Measurements from ENCODE around the gene LOC101059915.
A peak's percentile ranks its signal among the peaks of the same experiment; 100 is the strongest.
"Not testable (repeated sequence)": the region's sequence is repeated elsewhere in the genome, so short reads cannot be mapped to it uniquely, and the experiment has no call there.

The LOC101059915 gene

DNA sequence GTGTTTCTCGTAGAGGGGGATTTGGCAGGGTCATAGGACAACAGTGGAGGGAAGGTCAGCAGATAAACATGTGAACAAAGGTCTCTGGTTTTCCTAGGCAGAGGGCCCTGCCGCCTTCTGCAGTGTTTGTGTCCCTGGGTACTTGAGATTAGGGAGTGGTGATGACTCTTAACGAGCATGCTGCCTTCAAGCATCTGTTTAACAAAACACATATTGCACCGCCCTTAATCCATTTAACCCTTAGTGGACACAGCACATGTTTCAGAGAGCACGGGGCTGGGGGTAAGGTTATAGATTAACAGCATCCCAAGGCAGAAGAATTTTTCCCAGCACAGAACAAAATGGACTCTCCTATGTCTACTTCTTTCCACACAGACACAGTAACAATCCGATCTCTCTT lies 22.9 kb upstream of the LOC101059915 start:
- DNase-seq = not testable (repeated sequence)

DNA sequence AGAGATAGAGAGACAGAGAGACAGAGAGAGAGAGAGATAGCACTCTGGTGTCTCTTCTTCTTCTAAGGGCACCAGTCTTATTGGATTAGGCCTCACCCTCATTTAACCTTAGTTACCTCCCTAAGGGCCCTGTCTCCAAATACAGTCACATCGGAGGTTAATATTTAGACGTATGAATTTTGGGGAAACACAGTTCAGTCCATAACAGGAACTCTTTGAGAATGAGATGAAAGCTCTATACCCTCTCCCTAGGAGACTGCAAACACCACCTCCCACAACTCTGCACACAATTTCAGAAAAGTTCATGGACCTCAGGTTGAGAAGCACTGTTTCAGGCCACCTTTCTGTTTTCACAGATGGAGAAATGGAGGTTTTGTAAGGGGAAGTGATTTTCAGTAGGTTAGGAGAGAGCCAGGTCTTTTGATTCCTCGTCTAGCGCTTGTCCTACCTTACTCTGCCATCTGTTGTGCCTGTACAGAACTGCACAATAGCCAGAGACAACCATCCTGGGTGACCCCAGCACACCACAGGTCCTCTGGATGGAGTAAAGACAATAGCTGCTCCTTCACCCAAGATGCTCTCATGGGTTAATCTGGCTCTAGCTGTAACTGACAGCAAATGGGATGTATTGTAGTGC lies 16.9 kb upstream of the LOC101059915 start:
- peak; percentile 10 for DNase-seq

DNA sequence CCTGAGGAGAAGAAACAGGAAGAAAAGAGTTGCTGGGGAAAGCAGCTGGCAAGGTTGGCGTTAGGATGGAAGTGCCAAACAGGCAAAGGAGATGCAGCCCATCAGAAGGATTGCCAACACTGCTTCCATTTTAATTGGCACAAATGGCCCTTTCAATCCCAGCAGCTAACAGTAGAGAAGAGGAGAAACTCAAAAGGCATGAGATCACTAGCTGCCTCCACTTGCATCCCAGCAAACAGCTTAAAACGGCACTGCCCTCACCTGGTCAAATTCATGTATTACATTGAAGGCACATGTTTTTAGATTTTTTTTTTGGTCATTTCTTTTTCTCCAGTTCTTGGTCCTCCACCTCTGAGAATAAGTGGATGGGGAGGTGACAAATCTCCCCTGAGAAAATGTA lies 14.9 kb upstream of the LOC101059915 start:
- peak; percentile 25 for DNase-seq

DNA sequence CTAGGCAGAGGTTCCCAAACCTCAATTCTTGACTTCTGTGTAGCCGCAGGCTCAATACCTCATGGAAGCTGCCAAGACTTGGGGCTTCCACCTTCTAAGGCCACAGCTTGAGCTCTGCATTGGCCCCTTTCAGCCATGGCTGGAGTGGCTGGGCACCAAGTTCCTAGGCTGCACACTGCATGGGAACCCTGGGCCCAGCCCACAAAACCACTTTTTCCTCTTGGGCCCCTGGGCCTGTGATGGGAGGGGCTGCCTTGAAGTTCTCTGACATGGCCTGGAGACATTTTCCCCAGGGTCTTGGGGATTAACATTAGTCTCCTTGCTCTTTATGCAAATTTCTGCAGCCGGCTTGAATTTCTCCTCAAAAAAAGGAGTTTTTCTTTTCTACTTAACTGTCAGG lies 14.0 kb upstream of the LOC101059915 start:
- DNase-seq = no peak

DNA sequence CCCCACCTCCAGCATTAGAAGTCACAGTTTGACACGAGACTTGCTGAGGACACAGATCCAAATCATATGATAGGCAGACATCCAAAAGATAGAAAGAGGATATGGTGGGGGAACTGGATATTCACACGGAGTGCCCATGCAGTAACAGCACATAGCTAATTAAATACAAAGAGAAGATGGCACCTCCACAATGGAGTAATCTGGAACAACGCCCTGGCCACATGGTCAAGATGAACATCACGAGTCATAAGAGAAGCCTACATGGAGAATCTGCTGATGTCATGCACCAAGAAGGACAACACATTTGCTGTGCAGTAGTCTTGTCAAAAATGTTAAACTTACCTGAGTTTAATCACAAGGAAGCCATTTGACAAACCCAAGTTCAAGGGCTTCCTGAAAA lies 10.1 kb upstream of the LOC101059915 start:
- DNase-seq = no peak

DNA sequence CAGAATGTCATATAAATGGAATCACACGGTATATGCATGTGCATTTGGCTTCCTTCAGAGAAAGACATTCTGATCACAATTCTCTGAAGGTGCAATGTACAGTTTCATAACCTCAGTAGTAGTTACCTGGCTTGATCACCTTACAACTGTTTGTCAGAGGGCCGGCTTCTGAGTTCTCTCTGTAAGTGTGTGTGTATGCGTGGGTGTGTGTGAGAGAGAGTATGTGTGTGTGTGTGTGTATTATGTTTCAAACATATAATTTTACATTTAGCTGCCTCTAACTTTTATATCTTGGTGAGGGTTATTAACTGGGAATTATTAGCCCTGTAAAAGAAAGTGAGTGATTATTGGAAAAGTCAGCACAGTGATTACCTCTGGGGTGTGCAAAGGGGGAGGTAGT lies 8.0 kb upstream of the LOC101059915 start:
- DNase-seq = no peak

DNA sequence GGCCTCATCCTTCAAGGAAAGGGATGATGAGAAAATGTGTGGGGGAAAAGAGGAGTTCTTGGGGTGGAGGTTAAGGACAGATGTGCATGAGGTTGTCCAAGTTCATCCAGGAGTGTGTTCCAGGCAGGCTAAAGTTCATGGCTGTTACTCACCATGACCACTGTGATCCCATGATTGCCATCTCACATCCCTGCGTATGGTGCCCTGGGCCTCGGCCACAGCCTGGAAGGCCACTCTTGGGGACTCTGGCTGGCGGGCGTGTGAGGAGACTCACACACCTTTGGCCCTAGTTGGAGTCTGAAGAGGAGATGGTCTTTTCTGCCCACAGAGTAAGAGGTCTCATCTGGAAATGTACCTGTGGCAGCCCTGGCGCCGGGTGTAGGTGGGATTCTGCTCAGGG lies 7.4 kb upstream of the LOC101059915 start:
- no peak for DNase-seq

DNA sequence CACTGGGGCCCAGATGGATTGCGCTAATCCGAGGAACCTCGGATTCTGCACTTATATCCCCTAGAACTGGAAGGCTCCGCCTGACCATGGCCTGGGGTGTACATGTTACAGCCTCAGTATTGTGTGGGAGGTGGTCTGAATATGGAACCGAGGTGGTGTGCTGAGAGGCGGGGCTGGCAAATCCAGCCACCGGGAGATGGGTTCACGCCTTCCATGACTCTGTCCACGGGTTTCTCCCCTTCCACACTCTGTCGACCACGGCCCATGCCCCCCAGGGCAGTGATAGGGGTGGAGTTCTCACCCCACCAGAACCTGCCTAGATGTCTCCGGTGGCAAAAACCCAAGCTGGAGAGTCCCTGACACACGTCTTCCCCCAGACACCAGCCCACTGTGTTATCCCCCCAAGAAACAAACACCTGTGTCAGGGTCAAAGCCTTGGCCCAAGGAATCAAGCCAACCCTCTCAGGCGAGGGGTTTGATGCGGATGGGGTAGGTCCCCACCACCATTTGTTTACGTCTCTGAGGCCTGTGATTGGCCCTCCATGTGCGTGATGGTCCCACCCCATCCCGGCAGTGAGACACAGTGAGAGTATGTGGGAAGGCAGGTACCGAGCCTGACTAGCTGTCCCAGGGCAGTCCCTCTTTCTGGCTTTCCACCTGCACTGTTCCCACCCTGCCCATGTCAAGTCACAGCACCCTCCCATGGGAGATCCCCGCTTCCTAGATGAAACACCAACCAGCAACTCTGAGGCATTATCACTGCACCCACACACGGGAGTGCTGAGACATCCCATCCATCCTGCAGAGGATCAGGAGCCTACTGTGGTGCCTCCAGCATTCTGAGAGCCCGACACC lies 6.6 kb upstream of the LOC101059915 start:
- DNase-seq = no peak

DNA sequence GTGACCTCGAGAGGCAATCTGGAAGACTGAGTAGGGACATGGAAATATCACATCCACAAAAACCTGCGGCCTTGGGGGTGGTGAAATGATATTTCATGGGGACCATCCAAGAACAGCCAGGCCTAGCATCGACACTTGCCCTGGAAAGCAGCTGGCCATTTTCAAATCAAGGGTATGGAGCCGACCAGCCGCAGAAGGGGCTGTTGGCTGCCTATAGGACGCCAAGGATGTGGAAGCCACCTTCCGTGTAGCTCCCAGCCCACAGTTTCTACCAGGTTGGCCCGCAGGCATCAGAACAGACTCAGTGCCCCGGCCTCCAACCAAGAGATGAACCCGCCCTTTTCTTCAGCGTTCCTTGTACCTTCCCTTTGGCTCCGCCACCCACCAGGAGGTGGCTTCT lies 5.4 kb upstream of the LOC101059915 start:
- DNase-seq = no peak

DNA sequence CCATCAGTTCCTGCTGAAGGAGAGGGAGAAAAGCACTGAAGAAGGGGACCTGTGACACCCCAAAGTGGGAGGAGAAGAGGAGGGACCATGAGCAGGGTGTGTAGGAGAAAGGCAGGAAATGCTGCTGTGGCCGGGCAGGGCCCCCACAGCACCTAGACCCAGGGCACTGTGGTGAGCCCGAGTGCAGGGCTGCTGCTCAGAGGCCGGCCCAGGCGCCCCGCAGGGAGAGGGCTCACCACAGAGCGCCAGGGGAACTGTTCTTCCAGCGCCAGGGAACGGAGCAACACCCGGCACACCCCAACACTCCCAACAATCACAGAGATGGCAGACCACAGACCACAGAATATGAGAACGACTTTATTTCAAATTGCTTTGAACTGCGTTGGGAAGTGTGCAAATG lies 4.7 kb upstream of the LOC101059915 start:
- not testable (repeated sequence) for DNase-seq

DNA sequence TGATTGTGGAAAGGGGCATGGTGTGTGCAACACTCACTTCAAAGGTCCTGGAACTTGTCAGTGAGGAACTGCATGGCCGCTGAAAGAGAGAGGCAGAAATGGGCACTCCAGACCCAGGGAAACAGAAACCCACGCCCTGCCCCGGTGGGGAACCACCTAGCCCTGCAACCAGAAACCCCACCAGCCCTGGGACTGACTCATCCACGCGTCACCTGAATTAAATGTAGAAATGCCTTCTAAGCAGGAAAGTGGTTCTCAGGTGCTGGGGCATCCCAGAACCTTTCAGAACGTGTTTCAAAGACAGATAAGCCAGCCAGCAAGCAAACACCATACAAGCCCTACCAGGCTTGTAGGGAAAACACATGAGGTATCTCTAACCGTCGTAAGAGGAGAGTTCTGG lies 4.1 kb upstream of the LOC101059915 start:
- DNase-seq = not testable (repeated sequence)

DNA sequence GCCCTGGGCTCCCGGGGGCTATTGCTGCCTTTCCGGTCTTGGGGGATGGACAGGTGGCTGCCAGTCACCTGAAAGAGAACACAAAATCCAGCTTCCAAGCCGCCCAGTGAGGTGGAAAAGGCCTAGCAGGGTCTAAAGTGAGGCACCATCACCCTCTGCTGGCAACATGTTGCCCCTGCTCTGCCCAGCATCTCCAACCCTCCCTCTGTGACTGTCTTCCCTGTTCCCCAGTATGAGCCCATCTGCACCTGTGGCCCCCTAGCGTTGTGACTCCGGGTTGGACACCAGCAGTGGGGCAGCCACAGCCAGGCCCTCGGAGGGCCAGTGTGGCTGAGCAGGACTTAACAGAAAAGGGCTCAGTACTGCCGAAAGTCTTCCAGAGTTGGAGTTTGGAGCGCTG lies 3.1 kb upstream of the LOC101059915 start:
- DNase-seq = not testable (repeated sequence)

DNA sequence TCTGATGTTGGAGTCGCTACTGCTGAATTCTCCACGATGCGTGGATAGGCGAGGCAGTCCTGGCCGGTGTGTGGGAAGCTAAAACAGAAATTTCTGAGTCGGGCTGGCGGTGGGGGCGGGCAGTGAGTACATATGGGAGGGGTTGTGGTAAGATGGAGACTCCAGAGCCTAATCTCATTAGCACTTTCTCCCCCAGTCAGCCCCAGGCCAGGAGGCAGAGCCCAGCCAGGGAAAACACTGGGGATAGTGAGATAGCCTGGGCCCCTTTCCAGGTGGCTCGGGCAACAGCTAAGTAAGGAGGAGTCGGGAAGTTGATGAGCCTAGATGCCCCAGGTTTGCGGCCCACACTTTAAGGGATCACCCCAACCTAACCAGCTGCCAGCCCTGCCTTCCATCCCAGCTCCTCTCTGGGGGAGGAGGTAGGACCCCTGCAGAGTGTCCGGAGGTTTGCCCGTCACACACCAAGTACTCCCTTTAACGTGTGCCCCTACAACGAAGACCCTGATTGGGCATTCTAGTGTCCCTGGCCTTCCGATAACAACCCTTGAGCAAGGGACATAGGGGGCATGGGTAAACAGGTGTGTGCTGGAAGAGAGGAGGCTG lies 2.4 kb upstream of the LOC101059915 start:
- no peak for DNase-seq

DNA sequence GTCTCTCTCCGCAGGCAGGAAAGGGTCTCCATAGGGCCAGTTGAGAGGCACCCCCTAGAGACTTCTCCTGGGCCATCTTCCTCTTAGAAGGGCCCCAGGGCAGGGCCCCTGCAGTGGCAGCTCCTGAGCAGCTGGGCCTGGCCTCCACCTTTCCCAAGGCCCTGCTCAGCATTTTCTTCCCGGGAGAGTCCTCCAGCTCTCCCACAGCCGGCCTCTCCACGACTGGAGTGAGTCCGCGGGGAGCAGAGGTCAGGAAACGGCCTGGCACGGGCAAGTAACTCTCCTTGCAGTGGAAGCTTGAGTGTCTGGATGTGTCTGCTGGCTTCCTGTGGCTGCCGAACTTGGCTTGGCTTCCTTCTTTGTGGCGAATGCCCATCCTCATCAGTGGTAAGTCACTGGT lies 1.6 kb upstream of the LOC101059915 start:
- no peak for DNase-seq

DNA sequence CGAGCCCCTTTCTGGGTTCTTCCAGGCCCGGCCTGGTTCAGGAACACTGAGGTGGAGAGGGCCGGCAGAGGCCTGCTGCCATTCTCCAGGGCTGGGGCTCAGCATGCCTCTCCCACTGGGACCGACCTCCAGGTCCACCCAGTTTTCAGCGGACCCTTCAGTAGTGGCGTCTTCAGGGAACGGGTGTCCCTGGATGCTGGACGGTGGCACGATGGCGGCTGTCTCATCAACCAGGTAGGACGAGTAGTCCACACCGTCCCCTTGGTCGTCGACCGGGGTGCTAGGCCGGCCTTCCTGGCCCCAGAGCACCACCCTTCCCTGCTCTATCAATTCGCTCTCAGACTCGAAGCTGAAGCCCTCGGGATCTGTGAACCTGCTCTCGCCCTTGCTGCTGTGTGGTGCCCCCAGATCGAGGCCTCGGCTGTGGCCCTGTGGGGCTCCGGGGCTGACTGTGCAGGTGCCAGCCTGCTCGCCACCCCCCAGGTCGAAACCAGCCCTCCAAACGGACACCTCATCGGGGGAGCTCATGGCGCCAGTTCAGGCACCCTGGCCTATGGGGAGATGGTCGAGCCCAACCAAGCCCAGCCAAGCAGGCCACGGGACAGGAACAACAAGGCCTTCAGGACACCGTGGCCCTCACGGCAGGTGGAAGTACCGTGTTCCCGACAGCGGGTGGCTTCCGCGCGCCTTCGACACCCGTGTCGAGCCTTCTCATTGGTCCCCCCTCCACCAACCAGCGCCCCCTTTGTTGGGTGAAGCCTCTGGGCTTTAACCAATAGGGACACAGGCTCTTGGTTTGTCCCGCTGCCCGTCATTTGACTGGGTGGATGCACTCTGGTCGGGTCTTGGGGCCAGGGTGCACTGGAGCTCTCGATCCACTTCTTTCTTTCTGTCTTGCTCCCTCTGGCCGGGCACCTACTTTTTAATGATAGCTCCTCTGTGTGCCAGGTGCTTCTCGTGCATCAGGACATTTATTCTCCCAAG lies 814 bp upstream of the LOC101059915 start:
- no peak for DNase-seq

DNA sequence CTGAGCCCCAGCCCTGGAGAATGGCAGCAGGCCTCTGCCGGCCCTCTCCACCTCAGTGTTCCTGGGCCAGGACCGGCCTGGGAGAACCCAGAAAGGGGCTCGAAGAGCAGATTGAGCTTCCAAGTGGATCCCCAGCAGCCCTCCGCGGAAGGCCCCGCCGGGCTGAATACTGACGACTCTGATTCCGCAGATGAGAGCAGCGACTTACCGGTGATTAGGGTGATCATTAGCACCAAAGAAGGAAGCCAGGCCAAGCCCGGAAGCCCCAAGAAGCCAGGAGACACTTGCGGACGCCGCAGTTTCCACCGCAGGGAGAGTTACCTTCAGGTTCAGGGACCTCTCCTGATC lies 876 bp downstream of the LOC101059915 start:
- no peak for DNase-seq

DNA sequence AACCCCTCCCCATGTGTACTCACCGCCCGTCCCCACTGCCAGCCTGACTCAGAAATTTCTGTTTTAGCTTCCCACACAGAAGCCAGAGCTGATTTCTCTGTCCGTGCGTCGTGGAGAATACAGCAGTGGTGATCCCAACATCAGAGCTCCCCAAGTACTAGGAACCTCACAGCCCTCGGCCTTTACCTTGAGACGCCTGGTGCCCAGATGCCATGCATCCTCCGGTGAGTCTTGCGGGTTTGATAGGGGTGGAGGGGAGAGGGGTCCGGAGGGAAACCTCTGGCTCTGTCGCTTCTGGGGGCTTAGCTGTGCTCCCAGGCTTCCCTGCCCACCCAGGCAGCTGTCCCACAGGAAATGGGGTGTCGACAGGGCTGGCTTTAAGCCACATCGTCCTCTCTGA lies 2.1 kb downstream of the LOC101059915 start:
- no peak for DNase-seq

DNA sequence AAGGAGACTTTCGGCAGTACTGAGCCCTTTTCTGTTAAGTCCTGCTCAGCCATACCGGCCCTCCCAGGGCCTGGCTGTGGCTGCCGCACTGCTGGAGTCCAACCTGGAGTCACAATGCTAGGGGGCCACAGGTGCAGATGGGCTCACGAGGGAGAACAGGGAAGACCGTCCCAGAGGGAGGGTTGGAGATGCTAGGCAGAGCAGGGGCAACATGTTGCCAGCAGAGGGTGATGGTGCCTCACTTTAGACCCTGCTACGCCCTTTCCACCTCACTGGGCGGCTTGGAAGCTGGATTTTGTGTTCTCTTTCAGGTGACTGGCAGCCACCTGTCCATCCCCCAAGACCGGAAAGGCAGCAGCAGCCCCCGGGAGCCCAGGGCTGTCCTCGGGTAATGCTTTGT lies 2.6 kb downstream of the LOC101059915 start:
- DNase-seq = peak; percentile 12

DNA sequence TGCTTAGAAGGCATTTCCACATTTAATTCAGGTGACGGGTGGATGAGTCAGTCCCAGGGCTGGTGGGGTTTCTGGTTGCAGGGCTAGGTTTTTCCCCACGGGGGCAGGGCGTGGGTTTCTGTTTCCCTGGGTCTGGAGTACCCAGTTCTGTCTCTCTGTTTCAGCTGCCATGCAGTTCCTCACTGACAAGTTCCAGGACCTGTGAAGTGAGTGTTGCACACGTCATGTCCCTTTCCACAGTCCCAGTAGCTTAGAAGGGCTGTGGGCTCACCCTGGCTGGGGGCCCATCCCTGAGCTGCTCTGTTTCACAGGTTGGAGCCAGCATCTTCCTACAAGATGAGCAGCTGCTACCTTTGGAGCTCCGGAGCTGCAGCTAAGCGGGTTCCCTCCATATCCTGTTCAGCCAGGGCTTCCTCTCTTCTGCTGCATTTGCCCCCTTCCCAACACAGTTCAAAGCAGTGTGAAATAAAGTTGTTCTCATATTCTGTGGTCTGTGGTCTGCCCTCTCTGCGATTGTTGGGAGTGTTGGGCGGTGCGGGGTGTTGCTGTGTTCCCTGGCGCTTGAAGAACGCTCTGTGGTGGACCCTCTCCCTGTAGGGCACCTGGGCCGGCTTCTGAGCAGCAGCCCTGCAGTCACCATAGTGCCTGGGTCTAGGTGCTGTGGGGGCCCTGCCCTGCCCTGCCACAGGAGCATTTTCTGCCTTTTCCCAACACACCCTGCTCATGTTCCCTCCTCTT lies 3.9 kb downstream of the LOC101059915 start:
- DNase-seq = no peak

DNA sequence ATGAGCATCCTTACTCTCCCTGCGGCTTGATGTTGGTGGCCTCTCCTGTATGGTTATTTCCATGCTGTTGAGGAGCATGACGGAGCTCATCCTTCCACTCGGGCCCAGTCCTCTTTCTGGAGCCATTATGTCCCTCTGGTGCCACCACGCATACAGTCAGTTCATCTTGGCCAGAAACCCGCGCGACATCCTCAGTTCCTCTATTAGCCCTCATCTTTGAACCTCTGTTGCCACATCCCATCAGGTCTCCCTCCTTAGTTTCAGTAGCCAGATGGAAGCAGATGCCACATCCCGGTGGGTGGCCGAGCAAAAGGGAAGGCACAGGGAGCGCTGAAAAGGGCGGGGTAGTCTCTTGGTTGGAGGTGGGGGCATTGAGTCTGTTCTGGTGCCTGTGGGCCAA lies 4.6 kb downstream of the LOC101059915 start:
- no peak for DNase-seq

DNA sequence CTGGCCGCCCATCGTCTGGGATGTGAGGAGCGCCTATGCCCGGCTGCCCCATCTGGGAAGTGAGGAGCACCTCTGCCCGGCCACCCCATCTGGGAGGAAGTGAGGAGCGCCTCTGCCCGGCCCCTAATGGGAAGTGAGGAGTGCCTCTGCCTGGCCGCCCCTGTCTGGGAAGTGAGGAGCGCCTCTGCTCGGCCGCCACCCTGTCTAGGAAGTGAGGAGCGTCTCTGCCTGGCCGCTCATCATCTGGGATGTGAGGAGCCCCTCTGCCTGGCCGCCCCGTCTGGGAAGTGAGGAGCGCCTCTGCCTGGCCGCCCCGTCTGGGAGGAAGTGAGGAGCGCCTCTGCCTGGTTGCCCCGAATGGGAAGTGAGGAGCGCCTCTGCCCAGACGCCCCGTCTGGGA lies 8.3 kb downstream of the LOC101059915 start:
- not testable (repeated sequence) for DNase-seq
